Occipital lobe (tissue), 2 donors: ENCODE results near the gene AP2A2. TPM values are rescaled to one million over a fixed set of nuclear protein-coding genes. Genes with fewer than 3 reads are reported as not detected.
"Not testable (repeated sequence)": the region's sequence is repeated elsewhere in the genome, so short reads cannot be mapped to it uniquely, and the experiment has no call there.

Source experiments
- DNase-seq: peaks from one replicate; lab custom pipeline; 2025; lab: John Stamatoyannopoulos, UW
- total RNA-seq: library from RNA; depleted of rRNA; stranded (reverse); fragments of >200 nt; gene quantifications from one replicate; pipeline ENCODE4 v1.2.3, GENCODE V29; 2014

AP2A2 gene
- total RNA-seq, 1 donor from 2014 or later = 35.6 TPM

GRCh38 chr11:972523-973211 is 47.0 kb downstream of the AP2A2 start:
- DNase-seq = no peak

- no peak for DNase-seq
These were observed 47.6 kb downstream of the AP2A2 start for GRCh38 chr11:973237-973636.

GRCh38 chr11:975376-975775 is 49.7 kb downstream of the AP2A2 start:
- not testable (repeated sequence) for DNase-seq

GRCh38 chr11:975827-976226 is 50.2 kb downstream of the AP2A2 start:
- DNase-seq = no peak

- peak; percentile 49 for DNase-seq
These were observed 50.9 kb downstream of the AP2A2 start for GRCh38 chr11:976431-977160.

- DNase-seq = no peak
These were observed 52.4 kb downstream of the AP2A2 start for GRCh38 chr11:977830-978720.

GRCh38 chr11:978781-979180 is 53.1 kb downstream of the AP2A2 start:
- DNase-seq = no peak

- DNase-seq = no peak
These were observed 55.0 kb downstream of the AP2A2 start for GRCh38 chr11:980438-981357.

GRCh38 chr11:981764-982163 is 56.1 kb downstream of the AP2A2 start:
- no peak for DNase-seq

GRCh38 chr11:984546-984945 is 58.9 kb downstream of the AP2A2 start:
- DNase-seq = no peak

GRCh38 chr11:985406-985805 is 59.7 kb downstream of the AP2A2 start:
- DNase-seq = no peak

- DNase-seq = no peak
These were observed 60.2 kb downstream of the AP2A2 start for GRCh38 chr11:985848-986247.

GRCh38 chr11:986270-986951 is 60.7 kb downstream of the AP2A2 start:
- no peak for DNase-seq

GRCh38 chr11:986952-987305 is 61.3 kb downstream of the AP2A2 start:
- DNase-seq = no peak

GRCh38 chr11:987671-988070 is 62.0 kb downstream of the AP2A2 start:
- DNase-seq = no peak

GRCh38 chr11:990101-990500 is 64.4 kb downstream of the AP2A2 start:
- DNase-seq = no peak

- DNase-seq = no peak
These were observed 65.4 kb downstream of the AP2A2 start for GRCh38 chr11:991034-991433.

GRCh38 chr11:991711-992307 is 66.1 kb downstream of the AP2A2 start:
- DNase-seq = no peak

- no peak for DNase-seq
These were observed 66.9 kb downstream of the AP2A2 start for GRCh38 chr11:992577-992976.

- DNase-seq = no peak
These were observed 68.0 kb downstream of the AP2A2 start for GRCh38 chr11:993632-994167.
